C1 segment of cervical spinal cord (tissue), 14 donors: ENCODE results near the gene STIMATE.

Source experiments
- DNase-seq, 14 donors: peaks; one replicate each; lab custom pipeline; 2025; lab: John Stamatoyannopoulos, UW

STIMATE gene

DNA sequence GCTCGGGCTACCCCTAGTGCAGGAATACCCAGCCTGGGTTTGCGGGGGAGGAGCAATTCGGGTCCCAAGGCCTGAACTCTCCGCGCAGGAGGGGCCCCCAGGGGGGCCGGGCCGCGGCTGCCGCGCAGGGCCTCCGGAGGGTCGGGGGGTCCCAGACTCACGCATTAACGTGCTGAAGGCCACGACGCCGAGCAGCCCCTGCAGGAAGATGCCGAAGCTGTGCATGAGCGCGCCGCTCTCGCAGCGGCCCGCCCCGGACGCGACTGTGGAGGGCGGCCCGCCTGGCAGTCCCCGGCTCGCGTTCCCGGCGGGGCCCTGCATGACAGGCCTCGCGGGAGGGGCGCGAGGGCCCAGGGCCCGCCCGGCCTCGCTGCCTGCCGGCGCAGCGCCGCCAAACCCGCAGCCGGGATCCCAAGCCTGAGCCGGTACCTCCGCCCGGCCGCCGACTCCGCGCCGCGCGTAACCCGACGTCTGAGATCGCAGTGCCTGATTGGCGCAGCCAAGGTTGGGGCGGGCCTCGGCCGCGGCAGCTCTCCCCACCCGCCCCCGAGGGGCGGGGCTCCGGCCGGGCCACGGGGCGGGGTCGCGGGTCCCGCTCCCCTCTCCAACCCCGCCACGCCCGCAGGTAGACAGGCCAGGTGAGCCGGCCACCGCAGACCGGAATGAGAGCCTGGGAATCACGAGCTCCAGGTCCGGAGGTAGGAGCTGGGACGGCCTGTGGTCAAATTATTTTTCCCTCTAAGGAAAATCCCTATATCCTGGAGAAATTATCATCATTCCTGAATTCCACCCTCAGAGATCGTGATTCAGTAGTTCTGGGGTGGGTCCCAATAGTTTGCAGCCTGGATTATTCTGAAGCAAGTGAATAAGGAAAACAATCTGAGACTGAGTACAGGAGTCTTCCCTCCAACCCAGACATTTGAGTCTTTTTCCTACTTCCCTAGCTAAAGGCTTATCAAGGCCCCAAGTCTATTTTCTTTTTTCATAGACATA lies at the start of gene STIMATE:
TSS of gene STIMATE (minus strand) at position 419 of the 993 bp plus-strand sequence. CDS start at position 321, 98 bp downstream.
- peak in 12 of 14 donors; percentile 34 to 86 (median 76) for DNase-seq

GRCh38 chr3:52939600-52939999 lies 42.3 kb upstream of the STIMATE start:
- no peak for DNase-seq

- peak in 3 of 14 donors; percentile 10 to 44 (median 19) for DNase-seq
Observed at GRCh38 chr3:52934630-52935530, 37.5 kb upstream of the STIMATE start.

- DNase-seq = no peak
Observed at GRCh38 chr3:52931889-52932288, 34.5 kb upstream of the STIMATE start.

DNA sequence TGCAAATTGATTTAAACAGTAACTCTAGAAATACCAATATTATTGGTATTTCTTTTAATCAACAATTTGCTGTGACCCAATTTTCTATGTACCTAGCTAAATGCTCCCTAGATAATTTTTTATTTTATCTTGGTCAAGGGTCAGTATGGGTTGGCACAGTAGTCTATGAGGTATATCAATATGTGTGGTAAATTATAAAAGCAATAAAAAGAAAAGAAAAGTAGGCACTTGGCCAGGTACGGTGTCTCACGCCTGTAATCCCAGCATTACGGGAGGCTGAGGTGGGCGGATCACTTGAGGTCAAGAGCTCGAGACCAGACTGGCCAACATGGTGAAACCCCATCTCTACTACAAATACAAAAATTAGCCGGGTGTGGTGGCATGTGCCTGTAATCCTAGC lies 34.0 kb upstream of the STIMATE start:
- DNase-seq = no peak

DNA sequence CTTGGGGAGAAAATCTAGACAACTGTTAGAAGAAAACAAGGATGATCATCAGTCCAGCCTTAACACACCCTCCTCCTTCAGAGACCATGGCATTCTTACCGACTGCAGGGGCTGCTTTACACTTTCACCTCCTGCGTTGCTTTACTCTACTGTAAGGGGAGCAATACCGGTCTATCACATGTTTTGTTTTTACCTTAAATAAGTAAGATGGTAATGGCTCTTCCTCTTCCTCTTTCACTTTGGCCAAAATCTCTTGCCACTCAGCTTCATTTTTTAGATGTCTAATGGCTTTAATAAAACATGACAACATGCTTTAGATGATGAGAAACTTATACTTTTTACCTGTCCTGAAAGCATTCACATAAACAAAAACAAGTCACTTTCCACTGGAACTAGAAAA lies 33.4 kb upstream of the STIMATE start:
- DNase-seq = no peak

GRCh38 chr3:52926554-52926953 lies 29.2 kb upstream of the STIMATE start:
- no peak for DNase-seq

DNA sequence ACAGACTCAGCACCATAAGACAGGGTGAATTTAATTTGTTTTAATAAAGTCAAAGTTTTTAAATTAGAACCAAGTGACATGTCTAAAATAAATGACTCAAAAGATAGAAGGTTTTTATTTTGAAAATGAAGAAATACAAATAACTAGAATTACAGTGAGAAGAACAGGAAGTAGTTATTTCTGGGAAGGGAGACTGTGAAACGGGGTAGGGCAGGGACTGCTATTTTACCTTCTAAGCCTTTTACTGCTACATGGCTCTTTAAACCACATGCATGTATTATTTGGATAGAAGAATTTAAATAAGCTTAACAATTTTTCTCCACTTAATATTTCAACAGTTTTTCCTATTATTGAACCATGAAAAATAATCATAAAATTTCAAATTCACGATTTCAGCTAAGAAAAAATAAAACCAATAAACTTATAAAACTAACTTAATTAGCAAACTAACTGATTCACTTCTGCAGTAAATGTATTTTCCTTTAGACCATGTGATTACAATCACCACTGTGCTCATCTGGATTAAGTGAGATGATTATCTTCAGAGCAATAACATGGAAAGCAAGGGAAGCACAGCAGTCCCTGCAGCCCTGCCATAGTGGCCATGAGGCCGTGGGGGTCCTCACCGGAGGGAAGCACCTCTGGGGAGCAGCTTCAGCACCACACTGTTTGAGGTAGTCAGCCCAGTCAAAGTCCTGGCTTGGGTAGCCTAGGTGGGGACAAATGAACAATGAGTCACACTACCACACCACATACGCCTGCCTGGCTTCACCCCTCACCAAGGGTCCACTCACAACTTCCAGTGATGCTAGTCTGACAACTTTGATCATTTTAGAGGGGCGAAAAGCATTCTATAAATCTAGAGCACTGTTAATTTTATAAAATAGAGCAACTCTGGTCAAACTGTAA lies 28.3 kb upstream of the STIMATE start:
- DNase-seq = no peak

GRCh38 chr3:52923963-52924362 lies 26.6 kb upstream of the STIMATE start:
- DNase-seq = no peak

- DNase-seq = no peak
Observed at GRCh38 chr3:52920841-52921240, 23.5 kb upstream of the STIMATE start.

DNA sequence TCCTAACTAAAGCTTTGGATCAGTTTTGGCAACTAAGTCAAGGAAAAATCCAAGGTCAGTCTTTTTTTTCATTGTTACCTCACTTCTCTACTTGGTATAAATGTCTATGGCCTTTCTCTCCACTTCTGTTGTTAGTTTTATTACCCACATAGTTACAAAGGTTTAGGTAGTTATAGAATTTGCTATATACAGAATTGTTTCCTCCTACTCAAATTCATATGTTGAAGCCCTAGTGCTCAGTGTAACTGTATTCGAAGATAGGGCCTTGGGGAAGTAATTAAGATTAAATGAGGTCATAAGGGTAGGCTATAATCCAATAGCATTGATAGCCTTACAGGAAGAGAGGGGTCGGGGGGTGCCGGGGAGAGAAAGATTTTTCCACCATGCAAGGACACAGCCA lies 19.7 kb upstream of the STIMATE start:
- DNase-seq = no peak

GRCh38 chr3:52915294-52915693 lies 17.9 kb upstream of the STIMATE start:
- no peak for DNase-seq

DNA sequence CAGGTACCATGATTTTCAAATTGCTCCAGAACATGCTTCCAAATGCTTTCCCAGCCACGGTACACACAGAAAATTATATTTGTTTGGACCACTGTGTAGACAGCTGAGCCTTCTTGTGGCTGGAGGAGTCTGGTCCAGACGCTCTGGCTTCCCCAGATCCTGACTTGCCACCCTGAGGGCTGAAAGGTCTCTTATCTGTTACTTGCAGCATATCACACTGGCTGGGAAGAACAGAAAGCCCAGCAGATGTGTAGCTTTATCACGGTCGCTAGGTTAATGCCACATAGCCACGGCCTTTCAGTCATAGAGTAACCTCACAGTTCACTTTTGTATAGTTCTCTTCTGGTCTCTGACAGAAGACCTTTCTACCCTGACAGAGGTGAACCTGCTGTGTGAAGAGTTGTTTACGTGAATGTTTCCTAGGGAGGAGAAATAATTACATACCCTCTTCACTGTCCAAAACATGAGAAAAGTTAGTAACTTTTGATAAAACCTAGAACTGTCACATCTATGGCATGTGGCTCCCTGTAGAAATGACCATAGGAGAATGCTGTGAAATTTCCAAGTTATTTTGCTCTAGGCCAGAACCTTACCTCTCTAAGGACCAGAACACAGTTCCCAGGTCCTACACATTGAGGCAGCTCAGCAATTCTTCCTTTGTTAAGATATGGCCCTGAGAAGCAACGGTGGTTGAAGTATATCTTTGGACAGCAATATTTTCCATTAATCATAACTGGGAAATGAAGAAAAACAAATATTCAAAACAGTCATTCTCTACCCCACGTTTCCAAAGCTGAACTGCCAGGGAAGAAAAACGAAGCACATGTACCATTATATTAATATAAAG lies 15.8 kb upstream of the STIMATE start:
- DNase-seq = no peak

- DNase-seq = no peak
Observed at GRCh38 chr3:52910823-52911222, 13.5 kb upstream of the STIMATE start.

DNA sequence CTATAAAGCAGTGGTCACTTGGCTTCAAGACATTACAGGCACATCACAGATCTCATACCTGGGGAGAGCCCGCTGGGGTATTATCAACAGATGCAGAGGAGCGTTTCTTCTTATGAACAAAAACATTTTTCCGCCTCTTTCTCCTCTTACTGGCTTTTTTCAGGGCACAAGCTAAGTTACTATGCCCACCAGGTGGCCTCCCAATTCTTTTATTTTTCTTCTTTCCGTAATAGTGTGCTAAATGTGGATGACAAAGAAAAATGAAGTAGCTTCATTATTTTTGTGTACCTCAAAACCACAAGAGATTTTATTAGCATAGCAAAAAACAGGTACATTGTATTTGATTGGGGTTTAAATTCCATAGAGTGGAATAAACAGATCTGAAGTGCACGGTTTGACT lies 10.1 kb upstream of the STIMATE start:
- no peak for DNase-seq

DNA sequence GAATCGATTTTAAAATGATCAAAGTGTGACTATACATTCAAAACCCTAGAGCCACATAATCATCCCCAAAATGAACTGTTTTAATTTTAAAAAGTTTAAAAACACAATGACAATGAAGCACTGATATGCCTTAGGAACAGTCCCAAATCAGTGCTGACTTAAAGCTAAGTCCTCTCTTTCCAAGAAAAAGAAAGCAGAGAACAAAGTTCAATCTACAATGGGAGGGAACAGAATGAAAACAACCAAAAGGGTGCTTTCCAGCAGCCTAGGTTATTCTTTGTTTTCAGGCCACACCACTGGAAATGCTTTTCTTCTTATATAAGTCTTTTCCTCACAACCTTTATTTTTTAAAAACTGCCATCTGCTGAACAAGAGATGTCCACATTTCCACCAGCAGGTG lies 7.2 kb upstream of the STIMATE start:
- no peak for DNase-seq

GRCh38 chr3:52904000-52904399 lies 6.7 kb upstream of the STIMATE start:
- DNase-seq = no peak

- no peak for DNase-seq
Observed at GRCh38 chr3:52896613-52897012, 735 bp downstream of the STIMATE start.

DNA sequence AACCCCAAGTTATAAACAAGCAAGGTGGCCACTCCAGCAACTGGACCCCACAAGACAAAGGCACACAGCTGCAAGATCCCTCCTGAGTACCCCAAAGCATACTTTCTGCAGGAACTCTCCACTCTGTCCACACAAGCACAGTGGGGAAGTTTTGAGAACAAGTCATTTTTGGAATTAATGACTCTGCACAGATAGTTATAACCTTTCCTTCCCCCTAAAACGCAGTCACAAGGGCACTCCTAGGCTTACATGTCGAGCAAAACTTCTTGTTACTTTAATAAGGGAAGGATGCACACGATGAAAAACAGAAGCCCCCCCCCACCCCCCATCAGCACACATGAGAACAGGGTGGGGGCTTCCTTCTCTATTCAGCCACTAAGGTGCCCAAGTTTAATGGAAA lies 1.2 kb downstream of the STIMATE start:
- DNase-seq = no peak

GRCh38 chr3:52895418-52895817 lies 1.9 kb downstream of the STIMATE start:
- DNase-seq = no peak
